A549 (cell line): ENCODE results near the gene TCF7L2. TPM values are rescaled to one million over a fixed set of nuclear protein-coding genes. Genes with fewer than 3 reads are reported as not detected.

Experiments
- ATAC-seq, 2 experiments: fragments of 200-7000 bp in 1 of 2; fragments of >200 bp in 1 of 2; cut with Nextera tagmentation in 1 of 2; cut with Tn5 transposase in 1 of 2; 3 replicates each; pipeline versions ENCODE4 v1.8.0 to v1.9.1; 2018 to 2020; ENCODE audit warnings: mild to moderate bottlenecking in 1 of 2, moderate library complexity in 1 of 2
- CTCF ChIA-PET: fragments of 300-600 bp; sonication (Branson Sonifier 250); formaldehyde crosslinking; extraction: SDS; loops from one replicate; lab custom pipeline; 2021; ENCODE audit warnings: antibody characterized with exemption, inconsistent platforms; lab: Yijun Ruan, JAX
- POLR2A ChIA-PET: fragments of 350-600 bp; formaldehyde crosslinking; extraction: SDS; loops from one replicate; lab custom pipeline; 2021; ENCODE audit warnings: antibody characterized with exemption, inconsistent platforms; lab: Yijun Ruan, JAX
- DNase-seq, 2 experiments: peaks; one replicate each; pipeline versions ENCODE4 v3.0.0 to v3.0.0-alpha.2; 2011 to 2016; ENCODE audit warnings: low read depth in 1 of 2, low spot score in 1 of 2
- FAIRE-seq: peaks from 2 replicates; lab custom pipeline; 2011; peaks lifted over from hg19 to GRCh38; lab: Jason Lieb, UNC
- H3K27ac ChIP-seq, 2 experiments: fragments of >200 bp; sonication (Bioruptor Twin); formaldehyde crosslinking; 3 replicates each; pipeline ENCODE4 v1.5.1; 2016 to 2017
- H3K4me1 ChIP-seq: fragments of >200 bp; sonication (Bioruptor Twin); formaldehyde crosslinking; 3 replicates; pipeline ENCODE4 v1.6.1; 2016
- H3K4me2 ChIP-seq: fragments of >200 bp; sonication (Bioruptor Twin); formaldehyde crosslinking; 3 replicates; pipeline ENCODE4 v1.6.1; 2016
- H3K4me3 ChIP-seq: fragments of >200 bp; sonication (Bioruptor Twin); formaldehyde crosslinking; 3 replicates; pipeline ENCODE4 v1.5.1; 2016
- H3K9me3 ChIP-seq: fragments of >200 bp; sonication (Bioruptor Twin); formaldehyde crosslinking; 3 replicates; pipeline ENCODE4 v1.6.1; 2016
- CEBPB ChIP-seq, 2 experiments: fragments of >200 bp in 1 of 2; sonication (Bioruptor Twin) in 1 of 2; formaldehyde crosslinking in 1 of 2; IDR thresholded peaks; 2 replicates each; pipeline ENCODE4 v1.6.1; 2012 to 2016
- E2F6 ChIP-seq: IDR thresholded peaks from 2 replicates; pipeline ENCODE4 v1.6.1; 2012; ENCODE audit warnings: low read depth, borderline replicate concordance
- ESRRA ChIP-seq: fragments of 150-350 bp; IDR thresholded peaks from 2 replicates; pipeline ENCODE4 v1.6.1; 2014; ENCODE audit warnings: mild to moderate bottlenecking, low read length, borderline replicate concordance
- FOSL2 ChIP-seq, 2 experiments: fragments of 450-650 bp in 1 of 2; fragments of >200 bp in 1 of 2; sonication (Bioruptor Twin) in 1 of 2; formaldehyde crosslinking; IDR thresholded peaks; 2 replicates each; pipeline versions ENCODE4 v1.5.0 to v1.6.1; 2016 to 2020; ENCODE audit warnings: mild to moderate bottlenecking in 1 of 2, moderate library complexity in 1 of 2
- FOXS1 ChIP-seq: fragments of 250-450 bp; sonication (Bioruptor Pico); IDR thresholded peaks from 2 replicates; pipeline ENCODE4 v1.5.0; 2020; ENCODE audit warnings: mild to moderate bottlenecking, moderate library complexity
- HES2 ChIP-seq: fragments of >200 bp; sonication (Bioruptor Twin); formaldehyde crosslinking; IDR thresholded peaks from 2 replicates; pipeline ENCODE4 v1.6.1; 2016
- HEYL ChIP-seq: fragments of 250-450 bp; sonication (Bioruptor Pico); IDR thresholded peaks from 2 replicates; pipeline ENCODE4 v1.8.0; 2021; ENCODE audit warnings: mild to moderate bottlenecking, moderate library complexity
- HOXB13 ChIP-seq: fragments of 250-450 bp; sonication (Bioruptor Pico); IDR thresholded peaks from 2 replicates; pipeline ENCODE4 v1.5.0; 2020; ENCODE audit warnings: low read depth, mild to moderate bottlenecking, moderate library complexity
- HOXB5 ChIP-seq: fragments of 250-450 bp; sonication (Bioruptor Pico); IDR thresholded peaks from 2 replicates; pipeline ENCODE4 v1.5.0; 2020; ENCODE audit warnings: mild to moderate bottlenecking, moderate library complexity
- JUNB ChIP-seq: fragments of >200 bp; sonication (Bioruptor Twin); formaldehyde crosslinking; IDR thresholded peaks from 2 replicates; pipeline ENCODE4 v1.6.1; 2016
- KDM1A ChIP-seq: fragments of 200-600 bp; sonication (generic); IDR thresholded peaks from 2 replicates; pipeline ENCODE4 v1.6.1; 2016; ENCODE audit warnings: low read depth, mild to moderate bottlenecking
- MAFK ChIP-seq: fragments of 450-650 bp; IDR thresholded peaks from 2 replicates; pipeline ENCODE4 v1.6.1; 2014; ENCODE audit not compliant: partially characterized antibody
- MAX ChIP-seq: IDR thresholded peaks from 2 replicates; pipeline ENCODE4 v1.6.1; 2012
- MAZ ChIP-seq: fragments of 150-350 bp; IDR thresholded peaks from 2 replicates; pipeline ENCODE4 v1.6.1; 2014; ENCODE audit warnings: antibody characterized with exemption, low read depth, low read length, borderline replicate concordance
- NFE2L2 ChIP-seq: fragments of 150-350 bp; conservative IDR thresholded peaks from 2 replicates; pipeline ENCODE4 v1.6.1; 2014; ENCODE audit warnings: low read length
- NPAS2 ChIP-seq: fragments of 250-450 bp; sonication (Bioruptor Pico); IDR thresholded peaks from 2 replicates; pipeline ENCODE4 v1.8.0; 2022; ENCODE audit warnings: mild to moderate bottlenecking, moderate library complexity, borderline replicate concordance
- PHF8 ChIP-seq: fragments of 200-600 bp; sonication (generic); IDR thresholded peaks from 2 replicates; pipeline ENCODE4 v1.6.1; 2016; ENCODE audit warnings: low read depth, mild to moderate bottlenecking, antibody characterized with exemption, moderate library complexity, borderline replicate concordance
- RARB ChIP-seq: fragments of 250-450 bp; sonication (Bioruptor Pico); IDR thresholded peaks from 2 replicates; pipeline ENCODE4 v1.8.0; 2021; ENCODE audit warnings: mild to moderate bottlenecking, moderate library complexity
- RCOR1 ChIP-seq: fragments of 150-350 bp; IDR thresholded peaks from 2 replicates; pipeline ENCODE4 v1.6.1; 2014; ENCODE audit warnings: antibody characterized with exemption, low read length, low read depth
- SREBF2 ChIP-seq: fragments of 450-650 bp; IDR thresholded peaks from 2 replicates; pipeline ENCODE4 v1.6.1; 2014; ENCODE audit warnings: mild to moderate bottlenecking, moderate library complexity
- TFCP2L1 ChIP-seq: fragments of 250-450 bp; sonication (Bioruptor Pico); IDR thresholded peaks from 2 replicates; pipeline ENCODE4 v1.5.0; 2021; ENCODE audit warnings: mild to moderate bottlenecking
- TP53 ChIP-seq: fragments of 250-450 bp; sonication (Bioruptor Pico); IDR thresholded peaks from 2 replicates; pipeline ENCODE4 v1.5.0; 2021; ENCODE audit warnings: mild to moderate bottlenecking, moderate library complexity
- ZNF302 ChIP-seq: fragments of 250-450 bp; sonication (Bioruptor Pico); IDR thresholded peaks from 2 replicates; pipeline ENCODE4 v1.9.0; 2021; ENCODE audit warnings: inconsistent platforms, mild to moderate bottlenecking, moderate library complexity
- ZSCAN20 ChIP-seq: fragments of 250-450 bp; sonication (Bioruptor Pico); IDR thresholded peaks from 2 replicates; pipeline ENCODE4 v1.8.0; 2022; ENCODE audit warnings: mild to moderate bottlenecking, moderate library complexity
- WGBS: methylation state at CpG from one replicate; pipeline ENCODE4 v1.1.6; 2017; ENCODE audit errors: missing lambda C conversion rate; 5-methylcytosine and 5-hydroxymethylcytosine counted together
- polyA plus RNA-seq, 4 experiments: library from polyadenylated mRNA; depleted of rRNA in 3 of 4; stranded (reverse); fragments of >200 nt; fragmentation: RNase III in 1 of 4; extraction: RNeasy Plus Mini Kit Qiagen cat#74134 plus additional on column Dnase treatment in 1 of 4; gene quantifications; 2 replicates in 3 of 4; 3 replicates in 1 of 4; pipeline ENCODE4 v1.2.3, GENCODE V29; 2011 to 2017

Gene TCF7L2
- polyA plus RNA-seq, 2 of the 4 experiments (the other 2 are of a cell fraction) = 11.3 to 14.5 TPM

GRCh38 chr10:113132591-113133121 is 182.6 kb downstream of the TCF7L2 start:
- ChIA-PET POLR2A (no interaction called here), CTCF (interaction anchor here (0.9 to 1.7 kb wide), 5 partner anchors 10 to 567 kb away, joined by 3 to 5 read pairs (median 4); no protein-coding TSS in a partner anchor)
- Histone ChIP-seq H3K27ac (peak overlapping the region; percentile 73 to 90), H3K9me3 (no peaks in the 10 kb centered on the region), H3K4me3 (no peak overlapping the region), H3K4me1 (peaks cover 64% of the 10 kb centered on the region), H3K4me2 (peak overlapping the region; percentile 57)
- TF ChIP-seq MAZ = no peak
- no peak for TF ChIP-seq ZNF302 (CRISPR knock-in tag)
- TF ChIP-seq MAX = no peak
- no peak for TF ChIP-seq RARB (CRISPR knock-in tag)
- TF ChIP-seq ESRRA = no peak
- TF ChIP-seq HEYL (CRISPR knock-in tag) = no peak
- no peak for TF ChIP-seq KDM1A
- TF ChIP-seq PHF8 = no peak
- no peak for TF ChIP-seq TP53 (CRISPR knock-in tag)
- TF ChIP-seq SREBF2 = no peak
- no peak for TF ChIP-seq HOXB5 (CRISPR knock-in tag)
- DNase-seq = no peak
- WGBS = 69% methylated on average over 11 of the region's 11 CpGs
- no peak for FAIRE-seq
- peak in 1 of 2 experiments; percentile 34; a peak in 3 of 6 replicates for ATAC-seq

- H3K9me3 ChIP-seq = no peaks in the 10 kb centered on the region
- TF ChIP-seq HOXB13 (CRISPR knock-in tag) = peak; percentile 52; the same call in 1 of the 2 replicates
- TF ChIP-seq HES2 = no peak
- no peak for TF ChIP-seq FOXS1 (CRISPR knock-in tag)
- TF ChIP-seq NFE2L2 = peak; percentile 80
- TF ChIP-seq JUNB = no peak
- no peak for TF ChIP-seq NPAS2 (CRISPR knock-in tag)
- TF ChIP-seq MAFK = peak; percentile 98
- TF ChIP-seq HOXB5 (CRISPR knock-in tag) = 0 out of 2 replicates have a peak, but pooled peaks have one; percentile 24
- peaks cover 63% of the 10 kb centered on the region for H3K4me1 ChIP-seq
- peak in 1 of 2 experiments; percentile 43 for DNase-seq
- no peak overlapping the region for H3K4me3 ChIP-seq
- WGBS = 64% methylated on average over 10 of the region's 10 CpGs
- no peak; a peak in 1 of 6 replicates for ATAC-seq
- ChIA-PET POLR2A (no interaction called here), CTCF (no interaction called here)
- H3K4me2 ChIP-seq = peak overlapping the region; percentile 57
- FAIRE-seq = no peak
- peak overlapping the region; percentile 73 to 90 for H3K27ac ChIP-seq
Observed at GRCh38 chr10:113133497-113134115, 183.6 kb downstream of the TCF7L2 start.

GRCh38 chr10:113135025-113135424 is 185.0 kb downstream of the TCF7L2 start:
- Histone ChIP-seq H3K4me1 (peaks cover 59% of the 10 kb centered on the region), H3K4me2 (no peak overlapping the region), H3K9me3 (no peaks in the 10 kb centered on the region), H3K4me3 (no peak overlapping the region), H3K27ac (peak overlapping the region in 1 of 2 experiments; percentile 90; a peak in 2 of 6 replicates)
- FAIRE-seq (no peak), DNase-seq (no peak), ATAC-seq (no peak)
- no peak for TF ChIP-seq TFCP2L1 (CRISPR knock-in tag)
- no peak for TF ChIP-seq CEBPB (IDR thresholded peaks at IDR 0.05)
- no peak for TF ChIP-seq HEYL (CRISPR knock-in tag)
- TF ChIP-seq E2F6 = no peak
- no peak for TF ChIP-seq FOSL2 (IDR thresholded peaks at IDR 0.05)
- no peak for TF ChIP-seq FOSL2 (CRISPR knock-in tag; IDR thresholded peaks at IDR 0.05)
- TF ChIP-seq RCOR1 = no peak
- TF ChIP-seq TP53 (CRISPR knock-in tag) = no peak
- TF ChIP-seq ZSCAN20 = no peak
- 82% methylated on average over 9 of the region's 9 CpGs for WGBS
- POLR2A ChIA-PET = no interaction called here
- CTCF ChIA-PET = interaction anchor here (1.3 to 3.3 kb wide), 3 partner anchors 9 to 250 kb away, joined by 4 to 17 read pairs (median 13); no protein-coding TSS in a partner anchor
